Fibroblast of skin of left biceps (primary cell): ENCODE results near the gene CREB3L2.
"Not testable (repeated sequence)": the region's sequence is repeated elsewhere in the genome, so short reads cannot be mapped to it uniquely, and the experiment has no call there.

Experiments used
- DNase-seq, 2 experiments: peaks; one replicate each; pipeline ENCODE4 v3.0.0-alpha.2; 2013; ENCODE audit warnings: low read depth in 2 of 2

The CREB3L2 gene, protein sequence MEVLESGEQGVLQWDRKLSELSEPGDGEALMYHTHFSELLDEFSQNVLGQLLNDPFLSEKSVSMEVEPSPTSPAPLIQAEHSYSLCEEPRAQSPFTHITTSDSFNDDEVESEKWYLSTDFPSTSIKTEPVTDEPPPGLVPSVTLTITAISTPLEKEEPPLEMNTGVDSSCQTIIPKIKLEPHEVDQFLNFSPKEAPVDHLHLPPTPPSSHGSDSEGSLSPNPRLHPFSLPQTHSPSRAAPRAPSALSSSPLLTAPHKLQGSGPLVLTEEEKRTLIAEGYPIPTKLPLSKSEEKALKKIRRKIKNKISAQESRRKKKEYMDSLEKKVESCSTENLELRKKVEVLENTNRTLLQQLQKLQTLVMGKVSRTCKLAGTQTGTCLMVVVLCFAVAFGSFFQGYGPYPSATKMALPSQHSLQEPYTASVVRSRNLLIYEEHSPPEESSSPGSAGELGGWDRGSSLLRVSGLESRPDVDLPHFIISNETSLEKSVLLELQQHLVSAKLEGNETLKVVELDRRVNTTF

DNA sequence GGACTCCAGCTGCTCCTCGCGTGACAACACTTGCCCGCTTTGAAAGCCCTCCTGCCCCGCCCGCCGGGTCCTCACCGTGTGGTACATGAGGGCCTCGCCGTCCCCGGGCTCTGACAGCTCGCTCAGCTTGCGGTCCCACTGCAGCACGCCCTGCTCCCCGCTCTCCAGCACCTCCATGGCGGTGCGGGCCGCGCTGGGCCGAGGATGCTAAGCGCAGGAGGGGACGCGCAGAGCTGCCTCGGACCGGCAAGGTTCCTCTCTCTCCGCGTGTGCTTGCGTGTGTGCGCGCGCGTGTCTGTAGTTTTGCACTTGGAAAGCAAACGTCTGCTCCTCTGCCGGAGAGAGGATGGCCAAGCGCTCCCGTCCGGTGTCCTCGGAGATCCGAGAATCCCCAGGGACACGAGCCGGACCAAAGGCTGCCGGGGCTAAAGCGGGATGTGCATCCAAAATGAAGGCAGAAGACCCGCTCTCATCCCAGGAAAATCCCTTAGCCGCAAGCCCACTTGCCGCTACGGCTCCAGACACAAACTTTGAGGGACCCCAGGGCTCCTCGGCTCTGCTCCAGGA, at the start of gene CREB3L2:
Gene CREB3L2 (minus strand): TSS at position 558 of the 567 bp plus-strand sequence. CDS start 381 bp downstream, at position 177.
- no peak for DNase-seq

DNA sequence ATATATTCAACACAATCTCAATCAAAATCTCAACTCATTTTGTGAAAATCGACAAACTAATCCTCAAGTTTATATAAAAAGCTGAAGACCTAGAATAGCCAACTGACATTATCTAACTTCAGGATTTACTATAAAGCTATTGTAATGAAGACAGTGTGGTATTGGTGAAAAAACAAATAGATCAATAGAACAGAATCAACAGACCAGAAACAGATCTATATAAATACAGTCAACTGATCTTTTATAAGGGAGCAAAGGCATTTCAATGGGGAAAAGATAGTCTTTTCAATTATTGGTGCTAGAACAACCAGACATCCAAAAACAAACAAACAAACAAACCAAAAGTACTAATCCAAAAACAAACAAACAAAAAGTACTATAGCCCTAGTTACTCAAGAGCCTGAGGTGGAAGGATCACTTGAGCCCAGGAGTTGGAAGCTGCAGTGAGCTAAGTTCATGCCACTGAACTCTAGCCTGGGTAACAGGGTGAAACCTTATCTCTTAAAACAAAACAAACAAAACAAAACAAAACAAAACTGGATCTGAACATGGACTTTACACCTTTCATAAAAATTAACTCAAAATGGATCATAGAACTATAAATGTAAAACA, 47.7 kb upstream of the CREB3L2 start:
- DNase-seq, result no peak

DNA sequence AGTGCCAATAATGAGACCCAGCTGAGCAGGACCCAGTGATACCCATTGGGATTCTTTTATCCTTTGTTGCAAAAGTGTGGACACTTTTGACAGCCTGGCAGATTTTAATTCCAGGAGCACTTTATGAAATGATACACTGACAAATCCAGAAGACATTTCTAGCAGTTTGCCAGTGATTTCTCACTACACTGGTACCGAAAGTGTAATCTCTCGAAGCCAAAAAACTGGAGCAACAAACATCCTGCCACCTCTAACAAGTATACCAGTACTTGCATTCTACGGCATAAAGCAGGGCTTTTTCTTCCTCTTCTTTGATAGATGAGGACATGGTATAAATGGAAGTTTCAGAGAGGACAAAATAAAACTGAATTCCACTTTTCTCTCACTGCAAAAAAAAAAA, 46.0 kb upstream of the CREB3L2 start:
- no peak for DNase-seq

DNA sequence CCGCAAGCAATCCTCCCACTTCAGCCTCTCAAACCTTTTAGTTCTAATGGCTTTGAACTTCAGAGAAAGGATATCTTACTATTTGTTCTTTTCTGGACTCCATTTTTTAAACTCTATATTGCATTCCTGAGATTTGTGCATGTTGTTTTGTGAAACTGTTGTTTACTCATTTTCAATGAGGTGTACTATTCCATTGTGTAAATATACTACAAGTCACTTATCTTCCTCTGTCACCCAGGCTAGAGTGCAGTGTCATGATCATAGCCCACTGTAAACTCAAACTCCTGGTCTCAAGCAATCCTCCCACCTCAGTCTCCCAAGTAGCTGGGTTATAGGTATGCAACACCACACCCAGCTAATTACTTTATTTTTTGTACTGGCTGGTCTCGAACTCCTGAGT, 43.0 kb upstream of the CREB3L2 start:
- no peak for DNase-seq

DNA sequence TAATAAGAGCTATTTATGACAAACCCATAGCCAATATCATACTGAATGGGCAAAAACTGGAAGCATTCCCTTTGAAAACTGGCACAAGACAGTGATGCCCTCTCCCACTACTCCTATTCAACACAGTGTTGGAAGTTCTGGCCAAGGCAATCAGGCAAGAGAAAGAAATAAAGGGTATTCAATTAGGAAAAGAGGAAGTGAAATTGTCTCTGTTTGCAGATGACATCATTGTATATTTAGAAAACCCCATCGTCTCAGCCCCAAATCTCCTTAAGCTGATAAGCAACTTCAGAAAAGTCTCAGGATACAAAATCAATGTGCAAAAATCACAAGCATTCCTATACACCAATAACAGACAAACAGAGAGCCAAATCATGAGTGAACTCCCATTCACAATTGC, 38.2 kb upstream of the CREB3L2 start:
- DNase-seq, result not testable (repeated sequence)

DNA sequence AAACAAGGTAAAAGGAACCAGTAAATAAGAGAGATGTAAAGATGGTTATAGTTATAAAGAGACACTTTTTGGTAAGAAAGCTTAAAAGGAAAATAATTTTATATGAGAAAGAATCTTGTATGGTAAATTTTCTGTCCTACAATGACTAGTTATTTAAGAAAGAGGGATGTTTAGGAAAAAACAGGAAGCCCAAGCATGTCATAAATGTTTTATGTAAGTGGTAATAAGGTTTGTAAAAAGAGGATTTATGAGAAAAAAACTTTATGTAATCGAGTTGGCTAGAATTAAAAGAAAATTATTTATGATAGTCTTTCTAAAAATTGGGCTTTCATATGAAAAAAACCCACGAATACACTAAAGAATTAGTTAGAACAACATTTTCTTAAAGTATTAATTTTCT, 34.2 kb upstream of the CREB3L2 start:
- no peak for DNase-seq

DNA sequence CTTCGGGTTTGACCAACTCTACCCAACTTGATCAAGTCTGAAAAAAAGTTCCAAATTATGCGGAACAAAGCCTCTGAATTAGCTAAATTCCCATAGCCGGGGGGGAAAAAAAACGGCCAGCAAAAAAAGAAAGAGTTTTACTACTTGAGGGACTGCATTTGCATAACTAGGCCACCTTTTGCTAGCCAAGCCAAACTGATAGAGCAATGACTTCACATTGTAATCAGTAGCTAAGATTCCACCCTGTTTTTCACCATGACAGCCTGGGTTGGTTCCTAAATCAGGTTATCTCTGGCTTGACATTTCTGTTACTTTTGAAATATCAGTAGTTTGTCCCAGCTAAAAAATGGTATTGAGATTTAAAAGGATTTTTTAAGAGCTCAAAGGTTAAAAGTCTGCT, 31.4 kb upstream of the CREB3L2 start:
- no peak for DNase-seq

DNA sequence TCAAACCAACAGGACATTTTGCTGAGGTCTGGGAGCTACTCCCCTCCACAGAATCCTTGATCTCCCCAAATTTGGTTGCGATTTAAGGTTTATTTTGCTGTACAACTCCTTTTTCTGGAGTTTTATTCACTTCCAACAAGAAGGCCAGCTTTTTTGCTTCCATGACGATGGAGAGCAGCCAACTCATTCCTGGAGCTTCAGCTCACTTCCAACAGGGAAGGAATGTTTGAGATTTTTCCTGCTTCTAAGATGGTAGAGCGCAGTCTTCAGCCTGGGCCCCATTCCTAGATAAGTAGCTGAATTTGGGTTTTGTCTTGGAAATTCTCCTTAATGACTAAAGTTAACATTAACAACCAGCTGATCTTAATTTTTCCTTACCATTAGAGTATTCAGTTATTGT, 30.9 kb upstream of the CREB3L2 start:
- no peak for DNase-seq

DNA sequence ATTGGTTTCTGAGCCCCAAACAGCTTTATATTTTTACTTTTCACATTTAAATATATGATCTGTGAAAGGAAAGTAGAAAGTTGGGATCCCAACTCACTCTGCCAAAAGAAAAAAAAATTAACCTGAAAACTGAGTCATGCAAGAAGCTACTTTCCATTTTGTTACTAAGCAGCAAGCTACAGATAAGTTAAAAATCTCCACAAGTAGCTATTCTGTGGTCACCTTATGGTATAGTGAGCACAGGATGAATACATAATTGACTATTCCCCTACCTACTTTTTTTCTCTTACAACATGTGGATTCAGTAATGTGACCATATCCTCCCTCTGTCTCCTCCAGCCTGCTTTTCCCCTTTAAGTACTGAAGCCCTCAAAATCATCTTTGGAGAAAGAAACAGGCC, 30.3 kb upstream of the CREB3L2 start:
- no peak for DNase-seq

DNA sequence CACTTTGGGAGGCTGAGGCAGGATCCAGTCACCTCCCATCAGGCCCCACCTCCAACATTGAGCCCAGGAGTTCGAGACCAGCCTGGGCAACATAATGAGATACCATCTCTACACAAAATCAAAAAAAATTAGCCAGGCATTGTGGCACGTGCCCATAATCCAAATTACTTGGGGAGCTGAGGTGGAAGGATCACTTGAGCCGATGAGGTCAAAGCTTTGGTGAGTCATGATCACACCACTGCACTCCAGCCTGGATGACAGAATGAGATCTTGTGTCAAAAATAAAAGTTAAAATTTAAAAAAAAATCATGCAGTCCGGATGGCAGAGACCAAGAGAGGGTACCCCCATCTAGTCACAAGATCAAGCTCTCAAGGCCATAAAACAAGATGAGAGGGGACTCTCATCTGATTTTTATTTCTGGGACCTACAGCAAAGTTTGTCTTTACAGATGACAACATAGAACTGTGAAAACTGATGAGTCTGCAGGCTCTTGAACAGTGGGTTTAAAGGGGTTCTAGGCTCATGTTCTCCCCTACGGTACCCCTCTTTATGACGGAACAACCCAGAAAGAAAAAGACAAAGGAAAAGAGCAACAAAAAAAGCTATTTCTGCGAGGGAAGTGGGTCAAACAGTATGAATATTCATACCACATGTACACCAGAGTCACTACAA, 28.9 kb upstream of the CREB3L2 start:
- no peak for DNase-seq

DNA sequence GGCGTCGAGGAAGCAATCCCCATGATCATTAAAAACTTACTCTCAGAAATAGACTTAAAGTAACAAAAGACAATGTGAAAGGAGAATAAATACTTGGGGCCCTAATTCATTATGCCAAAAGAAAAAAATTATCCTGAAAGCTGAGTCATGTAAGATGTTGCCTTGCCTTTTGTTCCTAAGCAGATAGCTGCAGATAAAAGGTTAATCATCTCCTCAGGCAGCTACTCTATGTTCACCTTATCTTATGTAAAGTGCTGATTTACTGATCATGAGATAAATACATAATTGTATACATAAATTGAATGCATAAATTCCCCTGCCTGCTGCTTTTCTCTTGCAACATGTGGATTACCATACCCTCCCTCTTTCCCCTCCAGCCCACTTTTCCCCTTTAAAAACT, 28.1 kb upstream of the CREB3L2 start:
- DNase-seq, result no peak

DNA sequence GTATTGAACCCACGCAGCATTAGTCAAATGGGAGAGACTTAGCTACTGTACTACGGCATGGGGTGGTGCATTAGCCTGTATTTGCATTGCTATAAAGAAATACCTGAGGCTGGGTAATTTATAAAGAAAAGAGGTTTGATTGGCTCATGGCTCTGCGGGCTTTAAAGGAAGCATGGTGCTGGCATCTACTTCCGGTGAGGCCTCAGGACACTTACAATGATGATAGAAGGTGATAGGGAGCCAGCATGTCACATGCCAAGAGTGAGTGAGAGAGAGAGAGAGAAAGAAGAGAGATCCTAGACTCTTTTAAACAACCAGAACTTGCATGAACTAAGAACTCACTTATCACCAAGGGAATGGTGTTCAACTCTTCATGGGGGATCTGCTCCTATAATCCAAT, 27.2 kb upstream of the CREB3L2 start:
- DNase-seq, result no peak

DNA sequence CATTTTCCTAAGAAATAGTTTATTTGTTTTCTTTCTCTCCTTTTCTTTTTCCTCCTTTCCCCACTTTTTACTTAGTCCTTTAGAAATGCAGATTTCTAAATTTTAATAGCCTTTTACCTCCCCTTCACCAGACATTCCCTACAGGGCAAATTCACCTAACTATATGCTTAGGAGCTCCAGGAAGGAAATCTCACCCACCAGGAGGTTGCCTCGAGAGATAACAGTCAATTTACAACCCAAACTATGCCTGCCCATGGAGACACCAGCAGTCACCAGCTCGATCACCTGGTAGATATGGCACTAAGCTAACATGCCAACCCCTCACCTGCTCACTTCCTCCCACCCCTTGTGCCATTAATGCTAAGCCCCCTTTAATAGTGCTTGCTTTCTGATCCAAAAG, 25.2 kb upstream of the CREB3L2 start:
- DNase-seq, result no peak

DNA sequence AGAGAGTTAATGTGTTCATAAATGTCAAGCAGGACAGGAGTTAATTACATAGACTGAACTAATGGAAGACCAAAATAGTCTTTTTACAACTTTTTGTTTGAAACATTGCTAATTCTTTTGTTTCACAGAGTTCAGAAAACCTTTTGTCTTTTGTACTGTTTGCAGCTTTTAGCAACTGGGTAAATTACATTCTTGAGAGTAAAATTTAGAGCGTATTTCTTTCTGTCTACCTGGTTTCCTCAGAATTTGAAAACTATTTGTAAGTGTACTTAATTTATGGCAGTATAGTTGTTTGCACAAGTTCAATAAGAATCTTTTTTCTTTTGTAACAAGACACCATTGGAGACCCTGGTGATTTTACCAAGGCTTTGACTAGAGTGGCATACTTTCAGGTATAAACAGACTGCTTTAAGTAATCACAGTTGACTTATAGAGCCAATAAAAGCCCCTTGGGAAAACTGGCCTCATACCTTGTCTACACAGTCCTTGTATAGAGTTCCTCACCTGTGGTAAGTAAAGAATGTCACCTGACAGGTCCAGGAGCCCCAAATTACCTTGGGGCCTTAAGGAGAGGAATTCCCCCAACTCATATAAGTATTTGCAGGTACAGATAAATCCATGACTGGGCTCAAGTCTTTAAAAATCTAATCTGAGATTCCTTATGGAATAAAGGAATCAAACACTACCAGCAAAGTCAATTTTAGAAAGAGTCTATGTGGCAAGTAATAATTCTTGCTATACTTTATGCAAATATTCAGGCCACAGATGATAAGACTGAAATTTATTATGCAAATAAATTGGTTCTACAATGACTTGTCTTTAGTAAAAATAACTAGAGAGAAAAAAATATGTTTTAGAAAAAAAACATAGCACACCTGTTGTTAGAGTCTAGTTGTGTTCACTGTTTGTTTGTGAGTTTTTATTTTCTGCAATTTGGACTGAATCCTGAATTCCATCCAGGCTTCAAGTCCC, 23.6 kb upstream of the CREB3L2 start:
- no peak for DNase-seq

DNA sequence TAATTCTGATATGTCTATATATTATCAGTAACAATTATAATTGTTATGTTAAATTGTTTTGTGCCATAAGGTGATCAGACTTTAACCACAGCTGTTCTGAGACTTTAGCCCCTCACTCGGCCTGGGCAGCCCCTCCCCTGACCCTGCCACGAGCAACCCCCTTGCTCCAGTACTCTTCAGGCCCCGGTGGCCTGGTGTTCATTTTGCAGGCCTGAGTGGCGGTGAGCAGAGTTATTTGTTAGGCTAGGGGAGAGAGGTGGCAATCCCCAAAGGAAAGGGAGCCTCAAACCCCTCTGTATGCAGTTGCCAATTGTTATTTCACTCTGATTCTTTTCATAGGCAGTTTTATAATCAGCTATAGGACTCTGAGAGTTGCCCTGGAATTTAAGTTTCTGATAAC, 22.9 kb upstream of the CREB3L2 start:
- no peak for DNase-seq

DNA sequence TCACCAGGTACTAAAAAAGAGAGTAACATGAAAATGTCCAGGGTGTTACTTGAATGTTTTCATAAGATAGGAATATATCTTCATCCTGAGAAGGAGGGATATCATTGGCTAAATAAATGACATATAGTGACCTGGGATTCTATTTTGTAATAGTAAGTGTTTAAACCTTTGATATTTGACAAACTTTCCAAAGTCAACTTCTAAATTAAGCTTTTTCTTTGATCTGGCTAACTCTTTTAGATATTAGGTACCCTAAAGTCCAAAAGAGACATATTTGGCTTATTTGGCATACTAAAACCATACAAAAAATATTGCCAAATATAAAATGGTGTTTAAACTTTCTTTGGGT, 22.4 kb upstream of the CREB3L2 start:
- DNase-seq, result no peak

DNA sequence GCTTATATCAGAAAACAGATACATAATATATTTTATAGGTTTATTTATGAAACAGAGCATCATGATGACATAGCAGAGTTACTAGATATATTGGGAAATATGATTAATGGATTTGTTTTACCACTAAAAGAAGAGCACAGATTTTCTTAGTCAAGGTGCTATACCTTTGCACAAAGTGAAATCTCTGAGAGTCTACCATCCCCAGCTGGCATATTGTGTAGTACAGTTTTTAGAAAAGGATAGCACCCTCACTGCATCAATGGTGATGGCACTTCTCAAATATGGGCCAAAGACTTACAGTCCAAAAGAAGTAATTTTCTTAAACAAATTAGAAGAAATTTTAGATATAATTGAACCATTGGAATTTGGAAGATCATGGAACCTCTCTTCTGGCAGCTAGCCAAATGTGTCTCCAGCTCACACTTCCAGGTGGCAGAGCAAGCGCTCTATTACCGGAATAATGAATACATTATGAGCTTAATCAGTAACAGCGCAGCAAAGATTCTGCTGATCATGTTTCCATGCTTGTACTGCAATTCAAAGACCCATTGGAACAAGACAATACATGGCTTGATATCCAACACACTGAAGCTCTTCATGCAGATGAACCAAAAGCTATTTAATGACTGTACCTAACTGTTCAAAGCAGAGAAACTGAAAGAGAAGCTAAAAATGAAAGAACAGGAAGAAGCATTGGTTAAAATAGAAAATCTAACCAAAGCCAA, 21.9 kb upstream of the CREB3L2 start:
- DNase-seq, result no peak

DNA sequence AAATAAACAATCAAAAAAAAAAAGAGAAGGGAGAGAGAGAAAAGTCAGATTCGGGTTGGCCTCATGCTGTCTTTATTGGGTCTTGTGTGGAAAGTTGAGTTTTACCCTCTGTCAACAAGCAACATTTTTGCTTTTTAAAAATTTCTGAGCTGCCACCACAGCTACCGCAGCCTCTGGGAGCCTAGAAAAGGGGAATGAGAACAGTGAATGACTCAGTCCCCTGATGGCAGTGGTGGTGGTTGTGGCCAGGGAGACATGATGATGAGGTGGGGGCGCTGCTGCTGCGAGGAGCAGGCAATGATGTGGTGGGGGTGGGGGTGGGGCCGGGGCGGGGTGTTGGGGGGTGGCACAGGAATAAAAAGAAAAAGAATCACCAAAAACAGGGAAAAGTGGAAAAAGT, 20.0 kb upstream of the CREB3L2 start:
- DNase-seq, result no peak

DNA sequence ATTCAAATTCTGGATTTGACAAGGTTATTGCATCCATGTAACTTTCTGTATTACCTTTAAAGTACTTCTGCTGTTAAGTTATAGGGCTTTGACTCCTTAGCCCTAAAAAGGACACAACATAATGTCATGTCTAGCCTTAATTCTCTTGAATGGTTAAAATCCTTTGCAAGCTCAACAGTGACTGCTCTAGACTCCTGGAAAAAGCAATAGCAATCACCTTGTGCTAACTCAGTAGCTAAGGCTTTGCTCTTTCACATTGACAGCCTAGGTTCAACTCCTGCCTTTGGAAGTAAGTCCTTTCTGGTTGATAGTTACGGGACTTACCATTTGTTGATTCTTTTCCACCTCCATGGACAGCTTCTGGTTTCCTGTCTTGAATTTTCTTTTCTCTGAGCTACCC, 16.1 kb upstream of the CREB3L2 start:
- DNase-seq, result no peak

DNA sequence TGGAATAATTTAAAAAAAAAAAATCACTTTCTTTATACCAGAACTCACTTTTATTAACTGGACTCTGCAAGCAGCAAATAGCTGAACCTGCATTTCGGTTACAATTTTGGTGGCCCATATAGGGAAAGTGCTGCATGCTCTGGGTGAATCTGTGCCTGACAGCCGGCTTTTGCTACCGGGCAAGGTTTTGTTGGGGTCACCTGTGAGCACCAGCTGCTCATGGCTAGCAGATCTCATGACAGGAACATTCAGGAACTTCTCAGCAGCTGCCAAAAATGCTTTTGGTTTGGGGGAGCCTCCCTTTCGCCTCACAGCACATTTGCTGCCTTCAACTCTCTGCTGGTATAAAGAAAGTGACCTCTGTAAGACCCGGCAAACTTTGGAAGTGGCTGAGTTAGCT, 13.2 kb upstream of the CREB3L2 start:
- no peak for DNase-seq

DNA sequence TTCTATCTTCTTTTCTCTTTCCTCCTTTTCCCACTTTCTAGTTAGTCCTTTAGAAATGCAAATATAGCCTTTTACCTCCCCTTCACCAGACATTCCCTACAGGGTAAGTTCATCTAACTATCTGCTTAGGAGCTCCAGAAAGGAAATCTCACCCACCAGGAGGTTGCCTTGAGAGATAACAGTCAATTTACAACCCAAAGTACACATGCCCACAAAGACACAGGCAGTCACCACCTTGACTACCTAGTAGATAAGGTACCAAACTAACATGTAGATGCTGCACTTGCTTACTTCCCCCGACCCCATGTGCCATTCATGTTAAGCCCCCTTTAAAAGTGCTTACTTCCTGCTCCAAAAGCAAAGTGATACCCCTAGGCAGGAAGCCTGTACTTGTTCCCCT, 12.8 kb upstream of the CREB3L2 start:
- DNase-seq, result no peak
